NK-92 treated with Interleukin-12 subunit alpha and Interleukin-12 subunit beta, amount 100 ng/mL, for 24 hours (cell line): Measurements from ENCODE around the gene IPP.
"Not testable (repeated sequence)": the region's sequence is repeated elsewhere in the genome, so short reads cannot be mapped to it uniquely, and the experiment has no call there.

Experiments used
- DNase-seq: peaks from one replicate; lab custom pipeline; 2025; lab: John Stamatoyannopoulos, UW

IPP gene

GRCh38 chr1:45684402-45684801, 66.1 kb downstream of the IPP start:
- DNase-seq, result no peak

DNA sequence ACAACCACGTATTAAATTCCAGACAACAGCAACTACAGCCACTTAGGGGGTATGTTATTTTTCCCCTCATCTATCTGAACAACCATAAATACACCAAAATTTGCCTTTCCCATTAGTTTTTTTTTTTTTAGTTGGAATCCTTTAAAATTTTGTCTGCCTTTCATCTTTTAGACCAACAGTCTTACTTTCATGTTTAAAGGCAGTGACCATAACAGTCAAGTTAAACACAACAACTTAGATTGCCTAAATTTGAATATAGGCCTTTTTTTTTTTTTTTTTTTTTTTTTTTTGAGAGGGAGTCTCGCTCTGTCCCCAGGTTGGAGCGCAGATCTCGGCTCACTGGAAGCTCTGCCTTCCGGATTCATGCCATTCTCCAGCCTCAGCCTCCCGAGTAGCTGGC, 67.5 kb downstream of the IPP start:
- no peak for DNase-seq

- no peak for DNase-seq
Measured at GRCh38 chr1:45679123-45679522, 71.3 kb downstream of the IPP start.

DNA sequence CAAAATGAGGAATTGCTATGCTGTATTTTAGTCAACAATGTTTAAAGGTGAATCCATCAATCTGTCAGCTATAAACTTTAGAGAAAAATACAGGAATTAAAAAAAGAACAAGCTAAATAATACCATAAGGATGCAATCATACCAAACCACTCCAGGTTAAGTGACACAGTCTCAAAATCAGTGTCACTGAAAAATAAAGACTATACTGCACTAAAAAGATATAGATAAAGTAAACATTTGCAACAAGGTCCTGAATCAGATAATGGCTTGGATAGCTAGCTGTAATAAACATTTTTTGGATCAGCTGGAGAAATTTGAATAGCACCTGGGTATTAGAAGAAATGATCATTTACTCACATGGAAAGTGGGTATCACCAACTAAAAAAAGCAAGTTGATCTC, 72.0 kb downstream of the IPP start:
- DNase-seq, result no peak

- DNase-seq, result no peak
Measured at GRCh38 chr1:45677751-45678245, 72.7 kb downstream of the IPP start.

- DNase-seq, result not testable (repeated sequence)
Measured at GRCh38 chr1:45676553-45676952, 73.9 kb downstream of the IPP start.

DNA sequence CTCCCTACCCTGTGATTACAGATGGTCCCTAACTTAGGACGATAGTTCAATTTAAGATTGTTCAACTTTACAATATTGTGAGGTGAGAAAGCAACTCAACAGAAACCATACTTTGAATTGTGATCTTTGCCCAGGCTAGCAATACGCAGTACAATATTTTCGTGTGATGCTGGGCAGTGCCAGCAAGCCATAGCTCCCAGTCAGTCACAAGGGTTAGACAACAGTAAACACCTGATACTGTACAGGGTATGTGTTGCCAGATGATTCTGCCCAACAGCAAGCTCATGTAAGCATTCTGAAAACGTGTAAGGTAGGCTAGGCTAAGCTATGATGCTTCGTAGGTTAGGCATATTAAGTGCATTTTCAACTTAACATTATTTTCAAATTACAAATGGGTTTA, 76.0 kb downstream of the IPP start:
- DNase-seq, result no peak

DNA sequence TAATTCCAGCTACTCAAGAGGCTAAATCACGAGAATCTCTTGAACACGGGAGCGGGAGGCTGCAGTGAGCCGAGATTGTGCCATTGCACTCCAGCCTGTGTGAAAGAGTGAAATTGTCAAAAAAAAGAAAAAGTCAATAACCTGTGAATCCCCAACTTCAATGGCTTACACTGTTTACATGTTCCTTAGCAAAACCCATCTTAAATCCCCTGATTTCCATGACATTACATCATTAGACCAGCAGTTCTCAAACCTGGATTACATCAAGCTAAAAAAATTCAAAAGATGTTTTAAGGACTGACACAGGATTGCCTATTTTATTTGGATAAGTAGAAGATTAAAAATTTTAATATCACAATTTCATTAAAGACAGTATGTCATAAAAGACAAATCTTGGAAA, 76.5 kb downstream of the IPP start:
- no peak for DNase-seq

DNA sequence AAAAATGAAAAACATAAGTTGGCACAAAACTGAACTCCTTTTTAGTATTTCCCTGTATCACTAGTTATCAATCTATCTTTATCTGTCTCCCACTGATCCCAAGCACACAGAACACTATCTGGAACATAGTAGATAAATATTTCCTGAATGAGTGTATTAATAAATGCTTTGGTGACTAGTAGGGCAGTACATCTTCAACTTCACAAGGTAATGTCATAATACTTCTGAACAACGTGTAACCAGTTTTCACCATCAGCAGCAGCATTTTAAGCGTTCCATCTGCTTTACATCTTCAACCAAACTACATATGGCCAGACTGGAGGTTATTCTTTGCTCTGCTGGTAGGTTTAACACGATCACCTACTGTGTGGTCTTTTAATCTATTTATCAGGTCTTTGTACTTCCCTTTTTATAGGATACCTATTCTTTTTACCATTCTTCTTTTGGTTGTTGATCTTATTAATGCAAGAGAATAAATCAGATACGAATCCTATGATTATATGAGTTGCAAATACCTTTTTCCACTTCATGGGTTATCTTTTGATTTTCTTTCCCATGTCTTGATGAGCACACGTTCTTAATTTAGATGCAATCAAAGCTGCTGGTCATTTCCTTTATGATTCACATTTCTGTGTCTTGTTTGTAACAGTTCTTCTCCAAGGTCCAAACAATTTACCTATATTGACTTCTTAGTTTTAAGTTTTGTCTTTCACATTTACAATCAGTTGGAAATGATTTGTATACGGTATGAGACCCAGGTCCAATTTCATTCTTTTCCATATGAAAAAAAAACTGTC, 80.4 kb downstream of the IPP start:
- DNase-seq, result no peak

GRCh38 chr1:45669379-45669778, 81.1 kb downstream of the IPP start:
- no peak for DNase-seq

GRCh38 chr1:45668526-45668925, 81.9 kb downstream of the IPP start:
- no peak for DNase-seq

- no peak for DNase-seq
Measured at GRCh38 chr1:45667321-45668111, 82.9 kb downstream of the IPP start.

GRCh38 chr1:45666836-45667235, 83.6 kb downstream of the IPP start:
- DNase-seq, result no peak

GRCh38 chr1:45660336-45660735, 90.1 kb downstream of the IPP start:
- no peak for DNase-seq

DNA sequence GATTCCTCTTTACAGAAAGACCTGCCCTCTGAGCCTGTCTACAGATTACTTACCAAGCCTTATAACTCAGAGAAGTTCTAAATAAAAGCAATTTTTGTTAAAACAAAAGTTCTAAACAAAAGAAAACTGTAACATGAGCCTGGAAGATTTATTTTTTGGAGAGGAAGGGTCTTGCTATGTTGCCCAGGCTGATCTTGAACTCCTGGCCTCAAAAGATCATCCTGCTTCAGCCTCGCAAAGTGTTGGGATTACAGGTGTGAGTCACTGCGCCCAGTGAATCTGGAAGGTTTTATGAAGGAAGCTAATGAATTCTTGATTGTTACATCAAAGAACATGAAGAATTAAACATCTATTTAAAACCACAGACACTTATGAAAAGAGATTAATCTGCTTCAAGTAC, 91.2 kb downstream of the IPP start:
- DNase-seq, result no peak

DNA sequence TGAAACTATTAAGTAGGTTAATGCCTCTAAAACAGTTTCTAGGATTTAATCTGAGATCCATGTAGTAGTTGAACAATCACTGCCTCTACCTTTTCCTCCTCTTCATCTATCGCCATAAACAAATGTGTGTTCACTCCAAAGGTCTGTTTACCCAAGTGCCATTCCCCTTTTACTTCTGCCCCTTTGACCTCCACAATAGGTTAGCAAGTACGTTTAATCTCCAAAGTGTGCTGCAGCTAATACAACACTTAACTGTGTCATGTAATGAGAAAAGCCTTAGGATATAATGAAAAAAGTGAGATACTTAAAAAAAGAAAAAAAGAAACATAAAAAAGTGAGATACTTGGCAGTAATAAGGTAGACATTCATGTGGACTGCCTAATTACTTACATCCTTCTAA, 92.3 kb downstream of the IPP start:
- DNase-seq, result no peak

GRCh38 chr1:45656573-45657226, 93.8 kb downstream of the IPP start:
- no peak for DNase-seq

- DNase-seq, result no peak
Measured at GRCh38 chr1:45654540-45655280, 95.7 kb downstream of the IPP start.
